Hepatocyte (in vitro differentiated cells): ENCODE measurements around the gene PRR23E.

Source experiments
- EZH2 ChIP-seq: fragments of 200-600 bp; sonication (generic); IDR thresholded peaks from 2 replicates; pipeline ENCODE4 v1.6.1; 2016; ENCODE audit warnings: antibody characterized with exemption, mild to moderate bottlenecking, borderline replicate concordance
- EZH2phosphoT487 ChIP-seq: fragments of 200-600 bp; sonication (generic); IDR thresholded peaks from one replicate; pipeline ENCODE4 v1.6.1; 2018; ENCODE audit warnings: antibody characterized with exemption, mild to moderate bottlenecking, low read depth, moderate library complexity; ENCODE audit not compliant: unreplicated experiment, severe bottlenecking
- TF ChIP-seq, protein P1 (sequence below): fragments of 200-600 bp; sonication (generic); IDR thresholded peaks from 2 replicates; pipeline ENCODE4 v1.5.1; 2016; ENCODE audit warnings: antibody characterized with exemption, mild to moderate bottlenecking; ENCODE audit not compliant: poor library complexity

DNA sequence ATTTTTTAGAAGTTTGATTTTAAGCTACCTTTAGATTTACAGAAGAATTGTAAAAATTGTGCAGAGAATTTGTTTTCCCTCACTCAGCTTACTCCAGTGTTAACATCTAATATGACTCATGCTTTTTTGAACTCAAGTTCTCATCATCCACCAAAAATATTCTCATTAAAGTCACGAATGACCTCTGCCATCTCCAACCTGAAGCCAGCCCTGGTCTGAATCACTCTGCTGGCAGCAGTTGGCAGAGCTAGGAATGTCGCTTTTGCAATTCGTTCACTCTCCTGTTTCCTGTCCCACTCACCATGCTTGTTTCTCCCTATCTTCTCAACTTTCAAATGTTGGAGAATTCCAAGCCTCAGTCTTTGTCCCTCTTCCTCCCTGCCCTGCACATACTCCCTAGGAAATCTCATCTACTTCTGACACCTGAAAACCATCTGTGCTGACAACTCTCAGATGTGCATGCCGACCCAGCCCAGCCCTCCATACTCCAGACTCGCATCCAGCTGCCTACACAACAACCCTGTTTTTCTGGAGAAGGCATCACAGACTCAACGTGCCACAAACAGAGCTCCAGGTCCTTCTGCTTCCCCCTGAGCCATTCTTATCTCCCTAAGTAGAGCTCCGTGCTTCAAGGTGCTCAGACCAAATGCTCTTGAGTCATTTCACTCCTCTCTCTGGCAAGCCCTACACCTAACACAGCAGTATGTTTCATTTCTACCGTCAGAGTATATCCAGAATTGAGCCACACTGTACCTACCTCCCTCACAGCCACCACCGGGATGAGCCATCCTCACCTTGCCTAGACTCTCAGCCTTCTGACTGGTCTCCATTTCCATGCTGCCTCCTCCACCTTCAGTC, 24.9 kb downstream of the PRR23E start:
- TF ChIP-seq, protein P1, sequence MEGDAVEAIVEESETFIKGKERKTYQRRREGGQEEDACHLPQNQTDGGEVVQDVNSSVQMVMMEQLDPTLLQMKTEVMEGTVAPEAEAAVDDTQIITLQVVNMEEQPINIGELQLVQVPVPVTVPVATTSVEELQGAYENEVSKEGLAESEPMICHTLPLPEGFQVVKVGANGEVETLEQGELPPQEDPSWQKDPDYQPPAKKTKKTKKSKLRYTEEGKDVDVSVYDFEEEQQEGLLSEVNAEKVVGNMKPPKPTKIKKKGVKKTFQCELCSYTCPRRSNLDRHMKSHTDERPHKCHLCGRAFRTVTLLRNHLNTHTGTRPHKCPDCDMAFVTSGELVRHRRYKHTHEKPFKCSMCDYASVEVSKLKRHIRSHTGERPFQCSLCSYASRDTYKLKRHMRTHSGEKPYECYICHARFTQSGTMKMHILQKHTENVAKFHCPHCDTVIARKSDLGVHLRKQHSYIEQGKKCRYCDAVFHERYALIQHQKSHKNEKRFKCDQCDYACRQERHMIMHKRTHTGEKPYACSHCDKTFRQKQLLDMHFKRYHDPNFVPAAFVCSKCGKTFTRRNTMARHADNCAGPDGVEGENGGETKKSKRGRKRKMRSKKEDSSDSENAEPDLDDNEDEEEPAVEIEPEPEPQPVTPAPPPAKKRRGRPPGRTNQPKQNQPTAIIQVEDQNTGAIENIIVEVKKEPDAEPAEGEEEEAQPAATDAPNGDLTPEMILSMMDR = no peak
- TF ChIP-seq EZH2 (no peak), EZH2phosphoT487 (no peak)
